Measurements from ENCODE around the gene TBCK. TPM values are rescaled to one million over a fixed set of nuclear protein-coding genes. Genes with fewer than 3 reads are reported as not detected.

The TBCK gene
- total RNA-seq, 2 experiments from 2014 or later, result 24.9 to 30.1 TPM

- ChIA-PET POLR2A (no interaction called here), CTCF (no interaction called here)
- Mint-ChIP-seq H3K4me1 (ENCODE audit: low read depth) (no peaks in the 10 kb centered on the region), H3K27me3 (peaks cover 3% of the 10 kb centered on the region), H3K9me3 (no peaks in the 10 kb centered on the region), H3K36me3 (ENCODE audit: low read depth) (no peaks in the 10 kb centered on the region), H3K27ac (no peak overlapping the region), H3K4me3 (no peak overlapping the region)
- DNase-seq, result no peak
- intact Hi-C loops (cut with micrococcal nuclease), result no loop called here
- ATAC-seq, result no peak
- TF ChIP-seq CTCF (IDR thresholded peaks at IDR 0.05), result no peak
These were observed 277.1 kb downstream of the TBCK start for GRCh38 chr4:106038908-106039307.

- CTCF ChIA-PET, result no interaction called here
- ATAC-seq (no peak), DNase-seq (no peak)
- Mint-ChIP-seq H3K36me3 (ENCODE audit: low read depth) (no peaks in the 10 kb centered on the region), H3K4me3 (no peak overlapping the region), H3K4me1 (ENCODE audit: low read depth) (no peaks in the 10 kb centered on the region), H3K27me3 (peaks cover 3% of the 10 kb centered on the region), H3K27ac (no peak overlapping the region), H3K9me3 (no peaks in the 10 kb centered on the region)
- intact Hi-C loops (cut with micrococcal nuclease), result no loop called here
- POLR2A ChIA-PET, result no interaction called here
- no peak for TF ChIP-seq CTCF (IDR thresholded peaks at IDR 0.05)
These were observed 278.0 kb downstream of the TBCK start for GRCh38 chr4:106038012-106038411.

GRCh38 chr4:106036848-106037247 is 279.2 kb downstream of the TBCK start:
- no peak for DNase-seq
- H3K36me3 Mint-ChIP-seq (ENCODE audit: low read depth), result no peaks in the 10 kb centered on the region
- no peak overlapping the region for H3K4me3 Mint-ChIP-seq
- peaks cover 3% of the 10 kb centered on the region for H3K27me3 Mint-ChIP-seq
- ChIA-PET POLR2A (no interaction called here), CTCF (interaction anchor here (1.1 kb wide), 1 partner anchor 14 kb away, joined by 3 read pairs; no protein-coding TSS in a partner anchor)
- no peak overlapping the region for H3K27ac Mint-ChIP-seq
- no peak for TF ChIP-seq CTCF (IDR thresholded peaks at IDR 0.05)
- intact Hi-C loops (cut with micrococcal nuclease), result no loop called here
- ATAC-seq, result no peak
- H3K9me3 Mint-ChIP-seq, result no peaks in the 10 kb centered on the region
- no peaks in the 10 kb centered on the region for H3K4me1 Mint-ChIP-seq (ENCODE audit: low read depth)

GRCh38 chr4:106036334-106036733 is 279.7 kb downstream of the TBCK start:
- CTCF ChIA-PET, result interaction anchor here (1.1 kb wide), 1 partner anchor 13 kb away, joined by 3 read pairs; no protein-coding TSS in a partner anchor
- no peak for TF ChIP-seq CTCF (IDR thresholded peaks at IDR 0.05)
- peaks cover 3% of the 10 kb centered on the region for H3K27me3 Mint-ChIP-seq
- H3K36me3 Mint-ChIP-seq (ENCODE audit: low read depth), result peaks cover 1% of the 10 kb centered on the region
- POLR2A ChIA-PET, result no interaction called here
- peaks cover 4% of the 10 kb centered on the region for H3K9me3 Mint-ChIP-seq
- no peaks in the 10 kb centered on the region for H3K4me1 Mint-ChIP-seq (ENCODE audit: low read depth)
- H3K27ac Mint-ChIP-seq, result no peak overlapping the region
- DNase-seq (no peak), ATAC-seq (no peak)
- H3K4me3 Mint-ChIP-seq, result no peak overlapping the region
- intact Hi-C loops (cut with micrococcal nuclease), result no loop called here

- Mint-ChIP-seq H3K4me3 (no peak overlapping the region), H3K27ac (no peak overlapping the region), H3K4me1 (ENCODE audit: low read depth) (no peaks in the 10 kb centered on the region), H3K9me3 (peaks cover 8% of the 10 kb centered on the region), H3K27me3 (peaks cover 3% of the 10 kb centered on the region), H3K36me3 (ENCODE audit: low read depth) (peaks cover 1% of the 10 kb centered on the region)
- no peak for ATAC-seq
- intact Hi-C loops (cut with micrococcal nuclease), result no loop called here
- no peak for DNase-seq
- ChIA-PET CTCF (no interaction called here), POLR2A (no interaction called here)
- no peak for TF ChIP-seq CTCF (IDR thresholded peaks at IDR 0.05)
These were observed 280.8 kb downstream of the TBCK start for GRCh38 chr4:106035204-106035603.

Measured in activated CD8-positive, alpha-beta T cell treated with anti-CD3 and anti-CD28 coated beads for 36 hours (primary cell).